HG02884 (cell line): ENCODE data around the gene FAM120B.

ENCODE experiments used
- ATAC-seq: cut with Tn5 transposase; IDR thresholded peaks from one replicate; pipeline ENCODE4 v1.9.1; 2021; ENCODE audit warnings: mild to moderate bottlenecking, moderate library complexity; ENCODE audit not compliant: unreplicated experiment

FAM120B gene

GRCh38 chr6:170285482-170285881 lies 21.1 kb upstream of the FAM120B start:
- no peak for ATAC-seq

GRCh38 chr6:170286246-170286933 lies 20.2 kb upstream of the FAM120B start:
- ATAC-seq: no peak

- no peak for ATAC-seq
These were observed 19.7 kb upstream of the FAM120B start for GRCh38 chr6:170286934-170287265.

- ATAC-seq: no peak
These were observed 19.1 kb upstream of the FAM120B start for GRCh38 chr6:170287371-170287876.

- ATAC-seq: no peak
These were observed 18.4 kb upstream of the FAM120B start for GRCh38 chr6:170288091-170288631.

- ATAC-seq: no peak
These were observed 17.7 kb upstream of the FAM120B start for GRCh38 chr6:170288852-170289179.

GRCh38 chr6:170289180-170289931 lies 17.2 kb upstream of the FAM120B start:
- ATAC-seq: no peak

- no peak for ATAC-seq
These were observed 16.6 kb upstream of the FAM120B start for GRCh38 chr6:170289951-170290295.

- no peak for ATAC-seq
These were observed 16.0 kb upstream of the FAM120B start, which contains the start of gene DLL1 for GRCh38 chr6:170290296-170291128. DLL1 (minus strand) TSS chr6:170291078; CDS start chr6:170290139, 939 bp downstream.

GRCh38 chr6:170291271-170292110 lies 15.1 kb upstream of the FAM120B start:
- no peak for ATAC-seq

GRCh38 chr6:170292111-170292406 lies 14.5 kb upstream of the FAM120B start:
- no peak for ATAC-seq

- ATAC-seq: no peak
These were observed 14.0 kb upstream of the FAM120B start for GRCh38 chr6:170292407-170293158.

- ATAC-seq: no peak
These were observed 13.0 kb upstream of the FAM120B start for GRCh38 chr6:170293341-170294231.

- no peak for ATAC-seq
These were observed 12.2 kb upstream of the FAM120B start for GRCh38 chr6:170294298-170294730.

GRCh38 chr6:170294813-170295509 lies 11.6 kb upstream of the FAM120B start:
- no peak for ATAC-seq

GRCh38 chr6:170295510-170296422 lies 10.8 kb upstream of the FAM120B start:
- peak; percentile 47 for ATAC-seq

GRCh38 chr6:170296423-170296745 lies 10.2 kb upstream of the FAM120B start:
- ATAC-seq: no peak
